Colon (tissue), 2 donors: ENCODE results near the gene PTPRCAP.
"Not testable (repeated sequence)": the region's sequence is repeated elsewhere in the genome, so short reads cannot be mapped to it uniquely, and the experiment has no call there.

Source experiments
- FAIRE-seq: peaks from 2 replicates; lab custom pipeline; 2012; peaks lifted over from hg19 to GRCh38; lab: Jason Lieb, UNC
- donor health status: control.
- donor health status: control.

PTPRCAP gene

DNA sequence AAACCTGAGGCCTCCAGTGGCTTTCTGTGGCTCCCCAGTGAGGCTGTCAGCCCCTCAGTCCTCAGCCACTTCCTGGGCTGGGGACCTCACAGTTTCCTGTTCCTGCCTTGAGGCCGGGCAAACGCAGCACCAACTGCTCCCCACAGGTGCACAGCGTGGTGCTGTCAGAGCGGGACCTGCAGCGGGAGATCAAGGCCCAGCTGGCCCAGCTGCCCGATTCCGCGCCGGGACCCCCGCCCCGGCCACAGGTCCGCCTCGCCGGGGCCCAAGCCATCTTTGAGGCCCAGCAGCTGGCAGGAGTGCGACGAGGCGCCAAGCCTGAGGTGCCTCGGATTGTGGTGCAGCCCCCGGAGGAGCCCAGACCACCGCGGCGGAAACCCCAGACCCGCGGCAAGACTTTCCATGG lies 28.2 kb downstream of the PTPRCAP start:
- FAIRE-seq, result no peak

DNA sequence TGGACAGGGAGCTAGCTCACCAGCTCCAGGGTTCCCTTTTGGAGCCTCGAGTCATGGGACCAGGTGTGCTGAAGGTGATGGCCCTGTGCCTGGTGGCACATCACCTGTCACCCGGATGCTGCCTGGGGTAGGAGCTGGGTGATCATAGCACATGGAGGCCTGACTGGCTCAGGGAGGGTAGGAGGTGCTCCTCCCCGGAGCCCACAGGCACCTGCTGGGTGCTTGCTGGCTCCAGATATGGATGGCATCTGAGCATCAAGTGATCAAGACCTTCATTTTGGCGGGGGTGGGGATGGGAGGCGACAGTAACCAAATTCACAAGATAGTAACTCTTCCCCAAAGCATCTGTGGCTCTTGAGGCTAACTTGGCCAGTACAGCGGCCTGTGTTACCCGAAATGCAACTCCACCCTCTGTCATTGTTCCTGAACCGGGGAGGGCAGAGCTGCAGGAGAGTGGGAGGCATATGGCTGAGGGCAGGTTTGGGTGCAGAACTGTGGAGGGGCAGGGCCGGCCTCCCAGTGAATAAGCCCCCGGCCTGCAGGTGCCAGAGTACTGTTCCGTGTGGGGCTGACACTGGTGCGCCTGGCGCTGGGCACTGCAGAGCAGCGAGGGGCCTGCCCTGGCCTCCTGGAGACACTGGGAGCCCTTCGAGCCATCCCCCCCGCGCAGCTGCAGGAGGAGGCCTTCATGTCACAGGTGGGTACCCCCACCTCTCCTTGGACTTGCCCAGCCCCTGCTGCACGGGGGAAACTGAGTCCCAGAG lies 28.9 kb downstream of the PTPRCAP start:
- FAIRE-seq, result no peak

DNA sequence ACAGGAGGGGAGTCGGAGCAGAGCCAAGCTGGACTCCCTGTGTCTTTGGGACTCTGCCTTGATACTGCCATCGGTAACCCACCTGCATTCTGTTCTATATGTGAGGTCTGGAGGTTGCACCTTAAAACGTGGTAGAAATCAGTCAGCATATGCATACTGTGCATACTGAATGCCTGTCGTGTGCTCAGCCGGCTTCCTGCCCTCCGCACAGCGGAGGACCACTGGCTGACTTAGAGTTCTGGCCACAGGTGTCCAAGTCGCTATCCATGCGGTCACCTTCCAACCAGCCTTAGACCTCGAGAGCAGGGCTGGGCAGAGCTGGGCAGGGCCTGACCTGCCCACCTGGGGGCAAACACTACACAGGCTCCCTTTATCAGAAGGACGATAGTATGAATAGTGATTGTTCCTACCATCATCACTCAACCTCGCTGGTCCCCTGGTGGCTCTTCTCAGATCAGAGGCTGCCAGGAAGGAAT lies 29.8 kb downstream of the PTPRCAP start:
- no peak for FAIRE-seq

DNA sequence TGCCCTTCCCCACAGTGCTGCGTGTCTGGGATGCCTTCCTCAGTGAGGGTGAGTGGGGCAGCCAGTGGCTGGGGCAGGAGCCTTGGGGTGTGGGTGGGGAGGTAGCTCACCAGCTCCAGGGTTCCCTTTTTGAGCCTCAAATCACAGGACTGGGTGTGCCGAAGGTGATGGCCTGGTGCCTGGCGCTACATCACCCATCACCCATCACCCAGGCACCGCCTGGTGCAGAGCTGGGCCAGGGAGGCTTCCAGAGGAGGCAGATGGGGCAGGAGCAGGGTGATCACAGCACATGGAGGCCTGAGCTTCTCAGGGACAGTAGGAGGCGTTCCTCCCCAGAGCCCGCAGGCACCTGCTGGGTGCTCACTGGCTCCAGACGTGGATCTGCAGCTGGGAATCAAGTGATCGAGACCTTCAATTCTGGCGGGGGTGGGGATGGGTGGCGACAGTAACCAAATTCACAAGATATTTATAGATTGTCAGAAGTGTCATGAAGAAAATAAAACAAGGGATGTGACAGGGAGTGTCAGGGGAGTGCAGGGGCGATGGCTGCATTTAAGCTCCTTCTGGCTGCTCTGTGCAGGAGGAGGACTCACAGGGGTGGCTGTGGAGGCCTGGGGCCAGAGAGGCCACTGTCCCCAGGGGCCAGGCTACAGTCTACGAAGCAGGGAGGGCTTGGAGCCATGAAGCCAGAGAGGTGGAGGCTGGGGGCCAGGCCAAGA lies 30.4 kb downstream of the PTPRCAP start:
- FAIRE-seq, result no peak

DNA sequence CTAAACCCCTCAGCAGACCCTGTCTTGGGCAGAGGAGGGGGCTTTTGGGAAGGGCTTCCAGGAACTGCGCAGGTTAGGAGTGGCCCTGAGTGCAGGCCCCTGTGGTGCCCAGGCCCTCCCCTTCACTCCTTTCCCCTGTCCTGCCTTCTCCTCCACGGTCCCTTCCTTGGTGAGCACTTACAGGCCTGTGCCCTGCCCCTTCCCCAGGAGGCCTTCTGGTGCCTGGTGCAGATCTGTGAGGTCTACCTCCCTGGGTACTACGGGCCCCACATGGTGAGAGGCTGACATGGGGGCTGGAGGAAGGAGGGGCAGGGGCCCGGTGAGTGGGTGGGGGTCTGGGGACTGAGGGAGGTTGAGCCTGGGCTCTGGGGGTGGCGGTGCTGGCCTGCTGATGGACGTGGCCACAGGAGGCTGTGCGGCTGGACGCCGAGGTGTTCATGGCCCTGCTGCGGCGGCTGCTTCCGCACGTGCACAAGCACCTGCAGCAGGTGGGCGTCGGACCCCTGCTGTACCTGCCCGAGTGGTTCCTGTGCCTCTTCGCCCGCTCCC lies 31.0 kb downstream of the PTPRCAP start:
- FAIRE-seq, result no peak

DNA sequence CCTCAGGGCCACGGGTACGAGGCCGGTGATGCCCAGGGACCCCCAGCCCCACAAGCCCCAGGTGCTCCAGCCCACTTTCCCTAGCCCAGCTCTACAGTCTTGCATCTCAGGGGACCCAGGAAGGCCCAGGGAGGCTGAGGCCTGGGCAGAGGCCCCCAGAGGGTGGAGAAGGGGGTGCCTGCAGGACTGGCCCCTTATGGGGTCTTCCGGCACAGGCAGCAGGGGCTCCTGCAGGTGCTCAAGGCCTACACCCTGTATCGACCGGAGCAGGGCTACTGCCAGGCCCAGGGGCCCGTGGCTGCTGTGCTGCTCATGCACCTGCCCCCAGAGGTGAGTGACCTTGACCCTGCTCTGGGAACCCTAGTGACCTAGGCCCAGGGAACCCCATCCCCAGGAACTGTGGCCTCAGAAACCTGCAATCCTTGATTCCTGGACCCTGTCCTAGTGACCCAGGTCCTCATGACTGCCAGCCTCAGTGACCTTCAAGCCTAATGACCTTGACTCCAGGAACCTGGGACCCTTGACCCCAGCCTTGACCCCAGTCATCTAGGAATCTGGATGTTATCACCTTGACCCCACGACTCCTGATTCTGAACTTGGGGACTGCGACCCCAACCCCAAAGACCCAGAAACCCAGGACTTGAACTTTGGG lies 31.7 kb downstream of the PTPRCAP start:
- FAIRE-seq, result no peak

DNA sequence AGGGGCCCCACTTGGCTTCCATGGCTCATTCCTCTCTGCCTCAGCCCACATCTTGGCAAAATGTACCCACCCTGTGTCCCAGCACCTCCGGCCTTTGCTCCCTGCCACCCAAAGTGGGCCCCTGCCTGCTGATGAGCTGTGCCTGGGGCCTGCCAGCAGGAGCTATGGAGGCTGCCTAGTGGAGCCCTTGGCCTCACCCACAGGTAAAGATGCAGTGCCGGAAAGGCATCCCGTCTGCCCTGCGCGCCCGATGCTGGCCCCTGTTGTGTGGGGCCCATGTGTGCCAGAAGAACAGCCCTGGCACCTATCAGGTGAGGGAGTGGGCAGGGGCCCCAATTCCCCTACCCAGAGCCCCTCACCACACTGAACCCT lies 32.3 kb downstream of the PTPRCAP start:
- no peak for FAIRE-seq

DNA sequence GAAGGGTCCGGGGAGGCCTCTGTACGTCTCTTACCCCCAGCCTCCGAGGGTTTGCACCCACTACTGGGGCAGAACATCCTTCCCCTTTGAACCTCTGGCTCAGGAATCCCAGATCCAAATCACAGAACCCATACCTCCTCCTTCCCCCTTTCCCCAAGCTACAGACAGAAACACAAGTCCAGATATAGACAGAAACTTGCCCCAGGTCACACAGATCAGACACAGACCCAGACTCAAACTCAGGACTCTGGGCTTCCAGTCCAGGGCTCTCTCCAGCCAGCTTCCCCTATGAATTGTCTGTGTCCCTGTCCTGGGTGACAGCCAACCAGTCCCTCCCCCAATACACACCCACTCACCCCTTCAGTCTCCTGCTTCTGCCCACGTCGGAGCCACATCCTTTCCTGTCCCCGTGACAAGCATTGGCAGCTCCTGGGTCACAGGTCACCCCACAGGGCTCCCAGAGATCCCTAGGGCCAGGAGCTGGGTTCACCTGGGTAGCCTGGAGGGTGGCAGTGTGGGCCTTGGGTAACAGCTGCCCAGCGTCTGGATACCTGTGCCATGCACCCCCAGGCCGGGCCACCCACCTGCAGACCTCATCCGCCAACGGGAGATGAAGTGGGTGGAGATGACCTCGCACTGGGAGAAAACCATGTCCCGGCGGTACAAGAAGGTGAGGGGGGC lies 32.8 kb downstream of the PTPRCAP start:
- FAIRE-seq, result no peak

DNA sequence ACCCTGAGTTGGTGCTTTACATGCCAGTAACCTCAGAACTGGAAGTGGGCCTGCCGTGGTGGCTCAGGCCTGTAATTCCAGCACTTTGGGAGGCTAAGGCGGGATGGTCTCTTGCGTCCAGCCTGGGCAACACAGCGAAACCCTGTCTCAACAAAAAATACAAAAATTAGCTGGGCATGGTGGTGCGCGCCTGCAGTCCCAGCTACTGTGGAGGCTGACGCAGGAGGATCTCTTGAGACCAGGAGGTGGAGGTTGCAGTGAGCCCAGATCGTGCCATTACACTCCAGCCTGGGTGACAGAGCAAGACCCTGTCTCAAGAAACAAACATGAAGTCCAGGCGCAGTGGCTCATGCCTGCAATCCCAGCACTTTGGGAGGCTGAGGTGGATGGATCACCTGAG lies 34.4 kb downstream of the PTPRCAP start:
- FAIRE-seq, result not testable (repeated sequence)

DNA sequence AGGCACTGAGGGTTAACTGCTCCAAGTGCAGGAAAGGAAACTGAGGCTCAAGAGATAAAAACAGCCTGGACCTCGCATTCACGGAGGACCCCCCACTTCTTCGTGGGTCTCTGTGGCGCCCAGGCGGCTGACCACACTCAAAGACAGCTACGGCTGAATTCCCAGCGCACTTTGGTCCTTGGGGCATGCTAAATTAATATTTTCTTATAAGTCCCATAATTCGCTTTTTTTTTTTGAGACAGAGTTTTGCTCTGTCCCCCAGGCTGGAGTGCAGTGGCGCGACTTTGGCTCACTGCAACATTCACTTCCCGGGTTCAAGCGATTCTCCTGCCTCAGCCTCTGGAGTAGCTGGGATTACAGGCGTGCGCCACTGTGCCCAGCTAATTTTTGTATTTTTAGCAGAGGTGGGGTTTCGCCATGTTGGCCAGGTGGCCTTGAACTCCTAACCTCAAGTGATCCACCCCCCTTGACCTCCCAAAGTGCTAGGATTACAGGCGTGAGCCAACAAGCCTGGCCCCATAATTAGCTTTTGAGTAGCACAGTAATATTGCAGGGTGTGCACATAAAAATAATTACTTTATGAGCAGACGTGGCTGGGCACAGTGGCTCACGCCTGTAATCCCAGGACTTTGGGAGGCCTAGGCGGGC lies 35.2 kb downstream of the PTPRCAP start:
- not testable (repeated sequence) for FAIRE-seq

DNA sequence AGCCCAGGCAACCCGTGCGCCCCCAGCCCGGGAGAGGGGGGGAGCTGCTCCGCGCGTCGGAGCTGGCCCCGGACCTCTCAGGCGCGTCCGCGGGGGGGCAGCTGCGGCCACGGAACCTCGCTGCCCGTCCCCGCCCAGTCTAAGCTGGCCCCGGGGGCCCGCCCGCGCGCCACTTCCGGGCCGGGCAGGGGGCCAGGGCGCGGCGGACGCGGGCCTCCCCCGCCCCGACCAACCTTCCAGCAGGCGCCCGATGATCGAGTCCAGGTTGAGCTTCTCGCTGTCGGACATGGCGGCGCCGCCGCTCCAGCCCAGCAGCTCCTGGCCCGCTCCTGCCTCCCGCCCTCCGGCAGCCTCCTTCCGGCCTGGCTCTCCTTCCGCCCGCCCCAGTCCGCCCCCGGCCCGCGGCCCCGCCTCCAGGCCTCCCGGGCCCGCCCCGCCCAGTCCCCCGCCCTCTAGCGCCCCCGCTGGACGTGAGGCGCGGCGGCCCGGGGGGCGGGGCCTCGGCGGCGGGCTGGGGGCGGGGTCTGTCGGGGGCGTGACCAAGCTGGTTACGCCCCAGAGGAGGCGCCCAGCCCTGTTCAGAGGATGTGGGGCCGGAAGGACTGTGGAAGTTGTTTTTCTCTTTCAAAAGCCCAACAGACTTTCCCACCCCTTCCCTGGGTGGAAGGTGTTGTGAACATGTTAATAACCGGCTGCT lies 35.8 kb downstream of the PTPRCAP start, which contains the start of gene PPP1CA:
TSS of gene PPP1CA (minus strand) at position 364 of the 697 bp plus-strand sequence. CDS start at position 288, 76 bp downstream.
- FAIRE-seq, result no peak

DNA sequence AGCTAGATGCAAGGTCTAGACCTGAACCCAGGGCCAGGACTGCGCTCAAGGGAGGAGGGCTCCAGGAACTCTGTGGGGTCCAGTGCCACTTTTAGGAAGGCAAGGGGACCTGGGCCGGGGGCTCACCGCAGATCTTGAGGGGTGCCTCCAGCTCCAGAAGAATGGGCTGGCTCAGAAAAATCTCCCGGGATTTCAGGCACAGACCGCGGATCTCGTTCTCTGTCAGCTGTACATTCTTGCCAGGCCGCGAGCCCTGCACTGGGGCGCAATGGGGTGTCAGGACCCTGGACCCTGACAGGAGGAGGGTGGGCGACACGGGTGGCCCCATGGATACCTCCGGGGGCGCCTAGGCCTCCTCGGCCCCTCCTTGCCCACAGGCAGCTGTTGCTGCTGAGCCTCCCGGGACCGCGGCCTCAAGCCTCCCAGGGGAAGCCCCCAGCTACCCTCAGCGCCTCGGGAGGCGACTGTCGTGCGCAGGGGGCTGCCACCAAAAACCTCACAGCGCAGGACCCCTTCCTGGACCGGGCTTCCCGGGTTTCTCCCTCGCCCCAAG lies 36.5 kb downstream of the PTPRCAP start:
- FAIRE-seq, result no peak

DNA sequence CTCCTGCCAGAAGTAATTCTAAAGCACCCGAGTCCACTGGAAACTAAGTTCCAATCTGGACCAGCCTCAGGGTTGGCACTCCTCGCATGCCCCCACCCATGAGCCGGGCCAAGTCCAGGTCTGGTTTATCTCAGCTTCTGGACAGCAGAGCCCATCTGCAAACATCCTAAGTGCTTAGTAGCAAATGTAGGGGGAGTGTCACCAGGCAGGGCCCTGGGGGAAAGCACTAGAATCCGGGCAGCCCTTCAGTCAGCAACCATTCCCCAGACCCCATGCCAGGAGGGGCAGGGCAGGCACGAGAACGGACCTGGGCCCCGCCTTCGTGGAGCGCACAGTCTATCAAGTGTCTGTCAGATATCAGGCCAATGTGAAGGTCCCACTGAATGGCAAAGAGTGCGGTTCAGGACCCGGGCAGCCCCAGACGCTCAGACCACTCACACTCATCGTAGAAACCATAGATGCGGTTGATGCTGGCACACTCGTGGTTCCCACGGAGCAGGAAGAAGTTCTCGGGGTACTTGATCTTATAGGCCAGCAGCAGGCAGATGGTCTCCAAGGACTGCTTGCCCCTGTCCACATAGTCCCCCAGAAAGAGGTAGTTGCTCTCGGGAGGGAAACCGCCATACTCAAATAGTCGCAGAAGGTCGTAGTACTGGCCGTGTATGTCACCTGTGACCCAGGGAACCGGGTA lies 37.1 kb downstream of the PTPRCAP start:
- FAIRE-seq, result no peak

DNA sequence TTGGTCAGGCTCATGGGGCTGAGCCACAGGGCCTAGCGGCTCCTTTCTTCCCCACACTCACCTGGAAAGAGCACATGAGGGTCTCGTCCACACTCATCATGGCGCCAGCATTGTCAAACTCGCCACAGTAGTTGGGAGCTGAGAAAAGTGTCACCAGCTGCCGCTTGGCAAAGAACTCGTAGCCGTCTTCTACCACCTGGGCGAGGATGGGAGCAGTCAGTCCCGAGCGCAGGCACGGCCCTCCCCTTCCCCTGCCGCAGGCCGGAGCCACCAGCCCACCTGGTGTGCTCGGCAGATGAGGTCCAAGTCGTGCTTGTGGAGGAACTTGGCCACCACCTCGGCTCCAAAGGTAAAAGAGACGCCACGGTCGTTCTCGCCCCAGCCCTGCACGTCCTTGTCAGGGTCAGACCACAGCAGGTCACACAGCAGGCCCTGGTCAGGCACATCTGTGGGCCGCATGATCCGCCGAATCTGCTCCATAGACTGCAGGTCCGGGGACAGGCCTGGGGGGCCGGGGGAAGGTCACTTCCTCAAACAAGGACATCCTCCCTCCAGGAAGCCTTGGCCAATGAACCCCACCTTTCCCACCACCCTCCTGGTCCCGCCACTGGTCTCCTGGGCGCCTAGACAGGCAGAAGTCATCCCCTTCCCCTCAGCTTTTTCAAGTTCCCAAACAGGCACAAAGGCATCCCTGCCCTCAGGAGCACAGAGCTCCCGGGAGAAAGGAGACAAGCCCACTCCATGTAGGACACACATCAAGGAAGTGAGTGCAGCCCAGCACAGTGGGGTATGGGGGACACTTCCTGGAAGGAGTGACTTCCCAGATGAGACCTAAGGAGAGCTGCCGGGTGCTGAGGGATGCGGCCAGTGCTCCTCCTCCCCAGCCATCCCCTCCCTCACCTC lies 38.6 kb downstream of the PTPRCAP start:
- FAIRE-seq, result no peak

DNA sequence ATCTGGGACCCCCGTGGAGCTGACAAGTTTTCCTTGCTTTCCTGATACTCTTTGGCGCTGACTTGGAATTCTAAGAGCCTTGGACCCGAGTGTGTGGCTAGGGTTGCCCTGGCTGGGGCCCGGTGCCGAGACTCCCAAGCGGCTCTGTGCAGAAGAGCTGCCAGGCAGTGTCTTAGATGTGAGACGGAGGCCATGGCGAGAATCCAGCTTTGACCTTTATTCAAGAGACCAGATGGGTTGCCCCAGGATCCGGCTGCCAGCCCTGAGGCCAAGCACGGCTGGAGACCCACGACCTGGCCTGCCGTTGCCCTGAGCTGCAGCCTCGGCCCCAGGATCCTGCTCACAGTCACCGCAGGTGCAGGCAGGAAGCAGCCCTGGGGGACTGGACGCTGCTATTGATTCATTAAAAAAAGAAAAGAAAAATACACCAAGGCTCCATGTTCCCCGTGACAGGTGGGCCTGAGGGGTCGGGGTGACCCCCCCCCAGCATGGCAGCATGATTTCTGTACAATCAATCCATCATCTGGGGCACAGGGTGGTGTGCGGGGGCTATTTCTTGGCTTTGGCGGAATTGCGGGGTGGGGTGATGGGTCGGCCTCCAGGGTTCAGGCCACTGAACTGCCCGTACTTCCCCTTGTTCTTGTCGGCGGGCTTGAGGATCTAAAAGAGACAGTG lies 39.4 kb downstream of the PTPRCAP start:
- FAIRE-seq, result no peak

DNA sequence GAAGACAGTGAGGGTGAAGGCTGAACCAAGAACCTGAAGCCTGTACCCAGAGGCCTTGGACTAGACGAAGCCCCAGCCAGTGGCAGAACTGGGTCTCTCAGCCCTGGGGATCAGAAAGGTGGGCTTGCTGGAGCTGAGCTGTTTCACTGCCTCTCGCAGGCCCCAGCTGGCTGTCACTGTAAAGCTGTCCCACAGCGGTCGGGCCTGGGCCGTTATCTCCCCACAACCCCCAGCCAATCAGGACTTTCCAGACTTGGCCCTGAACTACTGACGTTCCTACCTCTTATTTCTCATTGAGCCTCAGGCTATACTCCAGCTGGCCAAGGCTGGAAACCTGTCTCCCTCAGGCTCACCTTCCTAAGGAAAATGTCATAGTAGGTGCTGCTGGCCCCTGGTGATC lies 39.9 kb downstream of the PTPRCAP start:
- FAIRE-seq, result no peak

DNA sequence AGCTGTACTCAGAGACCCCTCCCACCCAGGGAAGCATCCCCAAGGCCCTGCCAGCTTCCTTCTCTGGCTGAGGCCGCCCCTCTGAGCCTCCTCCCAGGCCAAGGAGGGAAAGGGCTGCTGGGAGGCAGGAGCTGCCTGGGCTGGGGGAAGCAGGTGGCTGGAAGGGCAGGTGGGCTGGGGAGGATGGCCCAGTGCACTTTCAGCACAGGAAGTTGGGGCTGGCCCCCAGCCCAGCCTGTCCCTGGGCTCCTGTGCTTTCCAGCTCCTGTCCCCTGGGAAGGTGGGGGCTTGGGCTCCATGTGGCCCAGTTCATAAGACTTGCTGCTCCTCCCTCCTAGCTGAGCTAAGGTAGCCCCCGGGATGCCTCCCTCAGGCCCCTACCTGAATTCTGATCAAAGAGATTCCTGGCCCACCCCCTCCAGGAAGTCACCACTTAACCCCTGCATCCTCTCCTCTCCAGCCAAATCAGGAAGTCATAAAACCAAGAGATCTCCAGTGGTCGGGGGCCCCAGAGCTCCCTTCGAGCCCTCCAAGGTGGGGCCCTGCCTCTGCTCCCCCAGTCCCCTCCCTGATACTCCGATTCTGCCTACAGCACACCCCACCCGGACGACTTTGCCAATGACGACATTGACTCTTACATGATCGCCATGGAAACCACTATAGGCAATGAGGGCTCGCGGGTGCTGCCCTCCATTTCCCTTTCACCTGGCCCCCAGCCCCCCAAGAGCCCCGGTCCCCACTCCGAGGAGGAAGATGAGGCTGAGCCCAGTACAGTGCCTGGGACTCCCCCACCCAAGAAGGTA lies 40.7 kb downstream of the PTPRCAP start:
- FAIRE-seq, result no peak

DNA sequence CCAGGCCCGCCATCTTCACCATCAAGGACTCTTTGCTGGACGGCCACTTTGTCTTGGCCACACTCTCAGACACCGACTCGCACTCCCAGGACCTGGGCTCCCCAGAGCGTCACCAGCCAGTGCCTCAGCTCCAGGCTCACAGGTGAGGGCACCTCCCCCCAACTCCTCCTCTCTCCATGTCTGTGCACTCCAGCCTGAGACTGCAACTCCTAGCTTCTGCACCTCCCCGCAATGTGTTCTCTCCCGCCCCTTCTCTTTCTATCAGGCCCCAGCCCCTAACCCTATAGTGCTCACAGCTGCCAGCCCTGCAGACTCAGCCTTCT lies 41.3 kb downstream of the PTPRCAP start:
- no peak for FAIRE-seq
